OCI-LY3 (cell line): Measurements from ENCODE around the gene GRAMD1B.

Experiments used
- H2AFZ ChIP-seq: fragments of 200-600, 300-600 bp; shearing (Covaris generic); 2 replicates; pipeline ENCODE4 v1.6.0; 2014; ENCODE audit warnings: antibody characterized with exemption, low read depth, low read length
- H3K27ac ChIP-seq: fragments of 200-600, 300-600 bp; sonication (generic); 2 replicates; pipeline ENCODE4 v1.5.1; 2014; ENCODE audit warnings: mild to moderate bottlenecking, low read length, moderate library complexity, mixed read lengths
- H3K27me3 ChIP-seq: fragments of 200-600, 300-600 bp; sonication (generic); 2 replicates; pipeline ENCODE4 v1.6.1; 2014; ENCODE audit warnings: low read depth, low read length, mixed read lengths
- H3K36me3 ChIP-seq: fragments of 200-600, 300-600 bp; sonication (generic); replicated peaks from 2 replicates; pipeline ENCODE3; 2014; ENCODE audit warnings: low read depth, low read length, mixed read lengths
- H3K4me1 ChIP-seq: fragments of 300-600, 200-600 bp; sonication (generic); 2 replicates; pipeline ENCODE4 v1.6.1; 2014; ENCODE audit warnings: low read length, mixed read lengths
- H3K4me2 ChIP-seq: fragments of 200-600, 300-600 bp; sonication (generic); 2 replicates; pipeline ENCODE4 v1.6.1; 2014; ENCODE audit warnings: low read length, mixed read lengths
- H3K4me3 ChIP-seq: fragments of 300-600, 200-600 bp; sonication (generic); 2 replicates; pipeline ENCODE4 v1.5.1; 2014; ENCODE audit warnings: antibody characterized with exemption, mild to moderate bottlenecking, low read length, moderate library complexity
- H3K79me2 ChIP-seq: fragments of 300-600, 200-600 bp; shearing (Covaris generic); 2 replicates; pipeline ENCODE4 v1.6.1; 2014; ENCODE audit warnings: mild to moderate bottlenecking, low read length, mixed read lengths
- H3K9ac ChIP-seq: fragments of 300-600, 200-600 bp; shearing (Covaris generic); 2 replicates; pipeline ENCODE4 v1.6.0; 2014; ENCODE audit warnings: mild to moderate bottlenecking, low read length, moderate library complexity
- H3K9me3 ChIP-seq: fragments of 200-600, 300-600 bp; shearing (Covaris generic); 2 replicates; pipeline ENCODE4 v1.6.1; 2014; ENCODE audit warnings: low read length, mixed read lengths; ENCODE audit not compliant: insufficient read depth
- H4K20me1 ChIP-seq: fragments of 200-600, 300-600 bp; sonication (generic); 2 replicates; pipeline ENCODE4 v1.6.1; 2016; ENCODE audit warnings: low read length, mixed read lengths; ENCODE audit not compliant: insufficient read depth
- EZH2phosphoT487 ChIP-seq: fragments of 200-600 bp; shearing (Covaris generic); IDR thresholded peaks from 2 replicates; pipeline ENCODE4 v1.6.1; 2018; ENCODE audit warnings: antibody characterized with exemption, mixed run types, low read depth
- TF ChIP-seq, protein P1 (sequence below): fragments of 200-600, 300-600 bp; sonication (generic); IDR thresholded peaks from 2 replicates; pipeline ENCODE4 v1.5.1; 2014; ENCODE audit warnings: antibody characterized with exemption, low read length, low read depth

The GRAMD1B gene

DNA sequence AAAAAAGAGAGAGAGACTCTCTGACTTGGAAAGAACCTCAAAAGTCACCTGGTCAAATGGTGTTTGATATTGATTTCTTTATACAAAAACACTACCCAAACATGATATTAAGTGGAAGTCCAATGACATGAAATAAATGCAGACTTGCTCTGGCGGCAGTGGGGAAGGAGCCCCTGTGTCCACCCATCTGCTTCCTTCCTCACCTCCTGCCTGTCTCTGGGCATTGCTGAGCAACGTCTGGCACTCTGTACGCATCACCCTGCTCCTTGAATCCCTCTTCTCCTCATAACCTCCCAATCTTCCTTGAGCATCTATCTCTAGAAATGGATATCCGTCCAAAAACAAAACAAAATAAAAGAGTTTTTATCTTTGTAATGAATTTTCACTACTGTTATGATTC, 39.9 kb upstream of the GRAMD1B start:
- H3K4me3 ChIP-seq: no peak overlapping the region
- TF ChIP-seq EZH2phosphoT487: no peak
- TF ChIP-seq, protein P1, sequence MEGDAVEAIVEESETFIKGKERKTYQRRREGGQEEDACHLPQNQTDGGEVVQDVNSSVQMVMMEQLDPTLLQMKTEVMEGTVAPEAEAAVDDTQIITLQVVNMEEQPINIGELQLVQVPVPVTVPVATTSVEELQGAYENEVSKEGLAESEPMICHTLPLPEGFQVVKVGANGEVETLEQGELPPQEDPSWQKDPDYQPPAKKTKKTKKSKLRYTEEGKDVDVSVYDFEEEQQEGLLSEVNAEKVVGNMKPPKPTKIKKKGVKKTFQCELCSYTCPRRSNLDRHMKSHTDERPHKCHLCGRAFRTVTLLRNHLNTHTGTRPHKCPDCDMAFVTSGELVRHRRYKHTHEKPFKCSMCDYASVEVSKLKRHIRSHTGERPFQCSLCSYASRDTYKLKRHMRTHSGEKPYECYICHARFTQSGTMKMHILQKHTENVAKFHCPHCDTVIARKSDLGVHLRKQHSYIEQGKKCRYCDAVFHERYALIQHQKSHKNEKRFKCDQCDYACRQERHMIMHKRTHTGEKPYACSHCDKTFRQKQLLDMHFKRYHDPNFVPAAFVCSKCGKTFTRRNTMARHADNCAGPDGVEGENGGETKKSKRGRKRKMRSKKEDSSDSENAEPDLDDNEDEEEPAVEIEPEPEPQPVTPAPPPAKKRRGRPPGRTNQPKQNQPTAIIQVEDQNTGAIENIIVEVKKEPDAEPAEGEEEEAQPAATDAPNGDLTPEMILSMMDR: no peak
- H3K27ac ChIP-seq: no peak overlapping the region
- H3K9ac ChIP-seq: no peak overlapping the region
- no peak overlapping the region for H3K4me2 ChIP-seq
- no peaks in the 10 kb centered on the region for H3K36me3 ChIP-seq
- peaks cover 14% of the 10 kb centered on the region for H3K4me1 ChIP-seq
- H4K20me1 ChIP-seq: no peaks in the 10 kb centered on the region
- no peaks in the 10 kb centered on the region for H3K79me2 ChIP-seq
- H3K27me3 ChIP-seq: peaks cover 13% of the 10 kb centered on the region
- H3K9me3 ChIP-seq: no peaks in the 10 kb centered on the region
- no peak overlapping the region for H2AFZ ChIP-seq

DNA sequence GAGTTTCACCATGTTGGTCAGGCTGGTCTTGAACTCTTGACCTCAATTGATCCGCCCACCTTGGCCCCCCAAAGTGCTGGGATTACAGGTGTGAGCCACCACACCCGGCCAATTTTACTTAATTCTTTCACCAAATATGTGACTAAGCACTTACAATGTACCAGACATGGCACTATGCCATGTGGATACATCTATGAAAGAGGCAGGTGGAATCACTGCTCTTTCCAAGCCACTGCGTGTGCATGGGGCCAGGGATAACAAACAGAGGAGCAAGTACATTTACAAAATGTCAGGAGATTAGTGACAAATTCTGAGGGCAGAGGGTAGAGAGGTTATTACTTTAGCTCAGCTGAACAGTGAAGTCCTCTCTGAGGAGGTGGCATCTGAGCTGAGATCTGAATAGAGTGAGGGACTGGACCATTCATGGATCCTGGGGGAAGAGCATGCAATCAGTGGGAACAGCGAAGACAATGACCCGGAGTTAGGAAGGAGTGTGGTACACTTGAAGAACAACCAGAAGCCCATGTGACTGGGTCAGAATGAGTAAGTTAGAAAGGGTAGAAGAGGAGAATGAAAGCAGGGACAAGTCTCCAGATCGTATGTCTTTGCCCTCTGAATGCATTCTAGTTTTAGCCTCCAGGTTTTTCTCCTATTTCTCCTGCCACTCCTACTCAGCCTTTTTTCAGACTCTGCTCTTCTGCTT, 38.3 kb upstream of the GRAMD1B start:
- no peak overlapping the region for H2AFZ ChIP-seq
- no peaks in the 10 kb centered on the region for H4K20me1 ChIP-seq
- no peaks in the 10 kb centered on the region for H3K36me3 ChIP-seq

DNA sequence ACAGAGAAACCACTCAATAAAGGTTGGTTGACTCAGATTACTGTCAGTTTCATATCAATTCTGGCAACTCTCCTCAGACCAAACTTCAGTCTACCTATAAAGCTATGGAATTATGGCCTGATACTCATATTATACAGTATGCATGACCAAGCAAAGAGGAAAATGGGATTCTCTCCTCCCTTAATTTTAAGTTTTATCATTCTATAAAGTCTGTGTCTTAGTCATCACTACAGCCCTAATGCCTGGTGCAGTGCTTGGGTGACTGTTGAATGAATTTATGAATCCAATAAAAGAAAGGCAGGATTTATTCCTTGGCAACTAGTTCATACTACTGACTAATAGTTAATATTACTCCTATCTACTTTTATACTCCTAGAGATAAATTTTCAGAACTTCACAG, 37.6 kb upstream of the GRAMD1B start:
- no peaks in the 10 kb centered on the region for H4K20me1 ChIP-seq
- H3K4me2 ChIP-seq: no peak overlapping the region
- H3K79me2 ChIP-seq: no peaks in the 10 kb centered on the region
- peaks cover 17% of the 10 kb centered on the region for H3K27me3 ChIP-seq
- H3K4me1 ChIP-seq: peaks cover 14% of the 10 kb centered on the region
- no peak overlapping the region for H2AFZ ChIP-seq
- no peak for TF ChIP-seq EZH2phosphoT487
- TF ChIP-seq, protein P1: no peak
- no peak overlapping the region for H3K9ac ChIP-seq
- no peak overlapping the region for H3K4me3 ChIP-seq
- H3K9me3 ChIP-seq: no peaks in the 10 kb centered on the region
- no peaks in the 10 kb centered on the region for H3K36me3 ChIP-seq
- H3K27ac ChIP-seq: no peak overlapping the region

More for the DNA sequence above, 38.3 kb upstream of the GRAMD1B start:
- Histone ChIP-seq H3K9ac (no peak overlapping the region), H3K4me3 (no peak overlapping the region), H3K4me2 (no peak overlapping the region), H3K79me2 (no peaks in the 10 kb centered on the region), H3K9me3 (no peaks in the 10 kb centered on the region), H3K27me3 (peaks cover 17% of the 10 kb centered on the region), H3K4me1 (peaks cover 14% of the 10 kb centered on the region), H3K27ac (no peak overlapping the region)
- TF ChIP-seq, protein P1: no peak
- no peak for TF ChIP-seq EZH2phosphoT487

DNA sequence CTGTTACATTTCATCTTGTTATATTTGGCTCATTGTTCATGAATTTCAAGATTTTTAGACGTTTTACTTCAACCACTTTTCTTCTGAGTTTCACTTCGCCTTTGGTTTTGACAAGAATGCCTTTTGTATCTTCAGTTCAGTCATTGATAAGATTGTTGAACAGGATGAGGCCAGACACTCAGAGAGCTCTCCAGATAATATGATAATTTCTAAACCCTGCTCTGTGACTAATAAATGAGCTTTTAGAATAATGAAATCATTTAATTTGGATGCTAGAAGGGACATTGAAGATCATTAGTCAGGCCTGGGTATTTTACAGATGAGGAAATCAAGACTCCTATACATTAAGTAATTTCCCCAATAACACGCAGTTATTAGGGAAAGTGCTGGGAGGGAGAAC, 37.2 kb upstream of the GRAMD1B start:
- no peak overlapping the region for H2AFZ ChIP-seq
- no peak overlapping the region for H3K27ac ChIP-seq
- TF ChIP-seq EZH2phosphoT487: no peak
- TF ChIP-seq, protein P1: no peak

More for the DNA sequence above, 37.2 kb upstream of the GRAMD1B start:
- Histone ChIP-seq H3K9ac (no peak overlapping the region), H3K9me3 (no peaks in the 10 kb centered on the region), H4K20me1 (no peaks in the 10 kb centered on the region), H3K27me3 (peaks cover 17% of the 10 kb centered on the region), H3K36me3 (no peaks in the 10 kb centered on the region), H3K4me2 (no peak overlapping the region), H3K4me1 (peaks cover 14% of the 10 kb centered on the region), H3K4me3 (no peak overlapping the region), H3K79me2 (no peaks in the 10 kb centered on the region)
